Upper lobe of right lung (tissue), 1 donor: ENCODE results near the gene NIN. TPM values are rescaled to one million over a fixed set of nuclear protein-coding genes. Genes with fewer than 3 reads are reported as not detected.

ENCODE experiments used
- ATAC-seq: fragments of 200-7000 bp; cut with Tn5 transposase; one replicate; pipeline ENCODE4 v1.9.1; 2020; ENCODE audit warnings: mild to moderate bottlenecking, moderate library complexity
- DNase-seq: peaks from one replicate; pipeline ENCODE4 v3.0.0-alpha.2; 2020
- H3K27ac ChIP-seq: fragments of 200-600 bp; one replicate; pipeline ENCODE4 v1.8.0; 2022
- H3K27me3 ChIP-seq: fragments of 200-600 bp; one replicate; pipeline ENCODE4 v1.8.0; 2022; ENCODE audit warnings: mild to moderate bottlenecking
- H3K36me3 ChIP-seq: fragments of 200-600 bp; one replicate; pipeline ENCODE4 v1.8.0; 2022
- H3K4me1 ChIP-seq: fragments of 200-600 bp; one replicate; pipeline ENCODE4 v1.8.0; 2022
- H3K4me3 ChIP-seq: fragments of 200-600 bp; one replicate; pipeline ENCODE4 v1.8.0; 2022; ENCODE audit warnings: mild to moderate bottlenecking
- H3K9me3 ChIP-seq: fragments of 200-600 bp; one replicate; pipeline ENCODE4 v1.8.0; 2022
- CTCF ChIP-seq: fragments of 200-600 bp; IDR thresholded peaks from one replicate; pipeline ENCODE4 v1.8.0; 2022; ENCODE audit warnings: antibody characterized with exemption
- intact Hi-C: fragments of 100-400 bp; cut with DNase I; formaldehyde crosslinking; loops from one replicate; pipeline ENCODE4 v1.11.0; 2022
- total RNA-seq: library from RNA; stranded (reverse); fragmentation: NEBNext Ultra II Directional; extraction: Animal tissue kit (Norgen Biotek cat#: 25700); gene quantifications from one replicate; pipeline ENCODE4 v1.2.1, GENCODE V29; 2021
- donor health status: DM: no; HTN: yes; CAD: no; lungs with severe emphysema.

Gene NIN
- total RNA-seq, 1 donor from 2014 or later = 37.5 TPM

- Histone ChIP-seq H3K36me3 (no peaks in the 10 kb centered on the region), H3K4me3 (no peak overlapping the region), H3K27ac (no peak overlapping the region), H3K4me1 (peaks cover 16% of the 10 kb centered on the region), H3K27me3 (no peaks in the 10 kb centered on the region), H3K9me3 (no peaks in the 10 kb centered on the region)
- ATAC-seq = peak; percentile 51
- intact Hi-C loops = no loop called here
- DNase-seq = no peak
- no peak for TF ChIP-seq CTCF
Measured at GRCh38 chr14:50813544-50813863, 17.5 kb downstream of the NIN start.

- no peak for DNase-seq
- no peak for ATAC-seq
- intact Hi-C loops = no loop called here
- H3K27ac ChIP-seq = no peak overlapping the region
- no peaks in the 10 kb centered on the region for H3K27me3 ChIP-seq
- TF ChIP-seq CTCF = no peak
- H3K4me1 ChIP-seq = peaks cover 16% of the 10 kb centered on the region
- H3K4me3 ChIP-seq = no peak overlapping the region
- no peaks in the 10 kb centered on the region for H3K36me3 ChIP-seq
- no peaks in the 10 kb centered on the region for H3K9me3 ChIP-seq
Measured at GRCh38 chr14:50812856-50813543, 18.0 kb downstream of the NIN start.

GRCh38 chr14:50812180-50812579 is 18.8 kb downstream of the NIN start:
- DNase-seq (no peak), ATAC-seq (no peak)
- Histone ChIP-seq H3K4me3 (no peak overlapping the region), H3K36me3 (no peaks in the 10 kb centered on the region), H3K4me1 (peaks cover 16% of the 10 kb centered on the region), H3K9me3 (no peaks in the 10 kb centered on the region), H3K27ac (no peak overlapping the region), H3K27me3 (no peaks in the 10 kb centered on the region)
- intact Hi-C loops = no loop called here
- TF ChIP-seq CTCF = no peak

GRCh38 chr14:50808053-50808452 is 22.9 kb downstream of the NIN start:
- DNase-seq (no peak), ATAC-seq (no peak)
- Histone ChIP-seq H3K4me1 (peaks cover 6% of the 10 kb centered on the region), H3K27ac (no peak overlapping the region), H3K9me3 (no peaks in the 10 kb centered on the region), H3K27me3 (no peaks in the 10 kb centered on the region), H3K4me3 (no peak overlapping the region), H3K36me3 (no peaks in the 10 kb centered on the region)
- intact Hi-C loops = no loop called here
- TF ChIP-seq CTCF = no peak

GRCh38 chr14:50806241-50806933 is 24.6 kb downstream of the NIN start:
- no peaks in the 10 kb centered on the region for H3K27me3 ChIP-seq
- DNase-seq (no peak), ATAC-seq (no peak)
- no peak for TF ChIP-seq CTCF
- H3K36me3 ChIP-seq = no peaks in the 10 kb centered on the region
- intact Hi-C loops = no loop called here
- H3K9me3 ChIP-seq = no peaks in the 10 kb centered on the region
- H3K27ac ChIP-seq = no peak overlapping the region
- no peak overlapping the region for H3K4me3 ChIP-seq
- H3K4me1 ChIP-seq = no peaks in the 10 kb centered on the region
